Left ventricle myocardium inferior (tissue), 1 donor: ENCODE results near the gene SVIL. TPM values are rescaled to one million over a fixed set of nuclear protein-coding genes. Genes with fewer than 3 reads are reported as not detected.

ENCODE experiments used
- DNase-seq: peaks from one replicate; pipeline ENCODE4 v3.0.0-alpha.2; 2020
- H3K27ac ChIP-seq: fragments of 200-600 bp; replicated peaks from 2 replicates; pipeline ENCODE4 v1.8.0; 2021
- H3K27me3 ChIP-seq: fragments of 200-600 bp; 2 replicates; pipeline ENCODE4 v1.8.0; 2021; ENCODE audit warnings: low read depth
- H3K36me3 ChIP-seq: fragments of 200-600 bp; 2 replicates; pipeline ENCODE4 v1.8.0; 2021
- H3K4me1 ChIP-seq: fragments of 200-600 bp; 2 replicates; pipeline ENCODE4 v1.8.0; 2021
- H3K4me3 ChIP-seq: fragments of 200-600 bp; 2 replicates; pipeline ENCODE4 v1.8.0; 2021; ENCODE audit warnings: mild to moderate bottlenecking, moderate library complexity
- H3K9me3 ChIP-seq: fragments of 200-600 bp; replicated peaks from 2 replicates; pipeline ENCODE4 v1.8.0; 2021
- CTCF ChIP-seq: fragments of 200-600 bp; IDR thresholded peaks from 2 replicates; pipeline ENCODE4 v1.8.0; 2021; ENCODE audit warnings: antibody characterized with exemption, mild to moderate bottlenecking, borderline replicate concordance
- intact Hi-C: fragments of 100-400 bp; cut with micrococcal nuclease; formaldehyde crosslinking; loops from one replicate; pipeline ENCODE4 v1.11.0; 2022
- microRNA-seq: library from miRNA; unstranded; fragments of <30 nt; microRNA quantifications from one replicate; pipeline ENCODE4 v1.2.0, GENCODE V29; 2020
- total RNA-seq: library from RNA; stranded (reverse); fragmentation: NEBNext Ultra II Directional; extraction: Animal tissue kit (Norgen Biotek cat#: 25700); gene quantifications from one replicate; pipeline ENCODE4 v1.2.1, GENCODE V29; 2021
- donor health status: DM: no; HTN: yes; CAD: no; lungs with severe emphysema.

The SVIL gene
- total RNA-seq, 1 donor from 2014 or later = 403 TPM

GRCh38 chr10:29409241-29410054, 225.3 kb downstream of the SVIL start:
- H3K9me3 ChIP-seq = no peaks in the 10 kb centered on the region
- H3K27ac ChIP-seq = peak overlapping the region; percentile 95
- peak overlapping the region; percentile 81 for H3K4me3 ChIP-seq
- H3K27me3 ChIP-seq = no peaks in the 10 kb centered on the region
- H3K4me1 ChIP-seq = peaks cover 59% of the 10 kb centered on the region
- intact Hi-C loops = no loop called here
- DNase-seq = peak; percentile 82
- no peak for TF ChIP-seq CTCF
- no peaks in the 10 kb centered on the region for H3K36me3 ChIP-seq

GRCh38 chr10:29408847-29409240, 225.9 kb downstream of the SVIL start:
- no peaks in the 10 kb centered on the region for H3K27me3 ChIP-seq
- DNase-seq = no peak
- peak overlapping the region; percentile 81 for H3K4me3 ChIP-seq
- intact Hi-C loops = no loop called here
- no peaks in the 10 kb centered on the region for H3K36me3 ChIP-seq
- H3K4me1 ChIP-seq = peaks cover 53% of the 10 kb centered on the region
- peak overlapping the region; percentile 95 for H3K27ac ChIP-seq
- H3K9me3 ChIP-seq = no peaks in the 10 kb centered on the region
- no peak for TF ChIP-seq CTCF

Small RNAs within 50 kb of the gene (microRNA-seq; reads per million reads assigned to microRNA genes)
- not detected for gene MIR604
- not detected for gene MIR938
